SK-N-SH treated with all-trans-retinoic acid at 6 μM for 48 hours (cell line): ENCODE results near the gene FOXG1.

Source experiments
- ATAC-seq: fragments of 200-7000 bp; cut with Tn5 transposase; 3 replicates; pipeline ENCODE4 v1.9.1; 2020; ENCODE audit warnings: mild to moderate bottlenecking, moderate library complexity
- ARNTL ChIP-seq: fragments of 450-650 bp; formaldehyde crosslinking; IDR thresholded peaks from 2 replicates; pipeline ENCODE4 v1.5.0; 2020; ENCODE audit warnings: low read depth, mild to moderate bottlenecking, moderate library complexity, borderline replicate concordance
- BACH2 ChIP-seq: fragments of 250-450 bp; sonication (Bioruptor Pico); IDR thresholded peaks from 2 replicates; pipeline ENCODE4 v1.9.0; 2021; ENCODE audit warnings: mild to moderate bottlenecking, borderline replicate concordance
- CREB5 ChIP-seq: fragments of 250-450 bp; sonication (Bioruptor Pico); IDR thresholded peaks from 2 replicates; pipeline ENCODE4 v1.5.1; 2020; ENCODE audit warnings: low read depth, mild to moderate bottlenecking, moderate library complexity
- CSDC2 ChIP-seq: fragments of 250-450 bp; sonication (Bioruptor Pico); IDR thresholded peaks from 2 replicates; pipeline ENCODE4 v1.5.0; 2020; ENCODE audit warnings: mild to moderate bottlenecking, moderate library complexity
- GLIS3 ChIP-seq: fragments of 250-450 bp; sonication (Bioruptor Pico); IDR thresholded peaks from 2 replicates; pipeline ENCODE4 v1.5.0; 2020; ENCODE audit warnings: mild to moderate bottlenecking, moderate library complexity
- ISL1 ChIP-seq: fragments of 250-450 bp; sonication (Bioruptor Pico); IDR thresholded peaks from 2 replicates; pipeline ENCODE4 v2.1.2; 2022; ENCODE audit warnings: mild to moderate bottlenecking, moderate library complexity
- OSR1 ChIP-seq: fragments of 250-450 bp; sonication (Bioruptor Pico); IDR thresholded peaks from 2 replicates; pipeline ENCODE4 v1.8.0; 2022; ENCODE audit warnings: moderate library complexity, mild to moderate bottlenecking, inconsistent platforms
- PATZ1 ChIP-seq: fragments of 250-450 bp; sonication (Bioruptor Pico); IDR thresholded peaks from 2 replicates; pipeline ENCODE4 v1.8.0; 2020; ENCODE audit warnings: mild to moderate bottlenecking, moderate library complexity, borderline replicate concordance
- POU6F1 ChIP-seq: fragments of 250-450 bp; sonication (Bioruptor Pico); IDR thresholded peaks from 2 replicates; pipeline ENCODE4 v1.8.0; 2021; ENCODE audit warnings: low read depth, mild to moderate bottlenecking, moderate library complexity, borderline replicate concordance
- PPARA ChIP-seq: fragments of 250-450 bp; sonication (Bioruptor Pico); IDR thresholded peaks from 2 replicates; pipeline ENCODE4 v1.5.0; 2020; ENCODE audit warnings: mild to moderate bottlenecking, borderline replicate concordance
- RARB ChIP-seq: fragments of 250-450 bp; sonication (Bioruptor Pico); IDR thresholded peaks from 2 replicates; pipeline ENCODE4 v1.8.0; 2021; ENCODE audit warnings: mild to moderate bottlenecking, moderate library complexity
- TCF4 ChIP-seq: fragments of 250-450 bp; sonication (Bioruptor Pico); IDR thresholded peaks from 2 replicates; pipeline ENCODE4 v1.8.0; 2021; ENCODE audit warnings: mild to moderate bottlenecking, moderate library complexity, borderline replicate concordance
- TOX ChIP-seq: fragments of 250-450 bp; sonication (Bioruptor Pico); IDR thresholded peaks from 2 replicates; pipeline ENCODE4 v1.8.0; 2021; ENCODE audit warnings: mild to moderate bottlenecking, moderate library complexity, borderline replicate concordance
- ZC3H10 ChIP-seq: fragments of 250-450 bp; sonication (Bioruptor Pico); IDR thresholded peaks from 2 replicates; pipeline ENCODE4 v1.5.1; 2021; ENCODE audit warnings: mild to moderate bottlenecking, moderate library complexity
- ZFP3 ChIP-seq: fragments of 250-450 bp; sonication (Bioruptor Pico); IDR thresholded peaks from 2 replicates; pipeline ENCODE4 v1.5.0; 2020; ENCODE audit warnings: mild to moderate bottlenecking, moderate library complexity
- ZFP30 ChIP-seq: fragments of 450-650 bp; formaldehyde crosslinking; IDR thresholded peaks from 2 replicates; pipeline ENCODE4 v1.5.0; 2022; ENCODE audit warnings: mild to moderate bottlenecking, moderate library complexity
- ZNF565 ChIP-seq: fragments of 450-650 bp; formaldehyde crosslinking; conservative IDR thresholded peaks from 2 replicates; pipeline ENCODE4 v1.5.0; 2020; ENCODE audit warnings: low read depth, mild to moderate bottlenecking, moderate library complexity
- ZNF70 ChIP-seq: fragments of 450-650 bp; formaldehyde crosslinking; IDR thresholded peaks from 2 replicates; pipeline ENCODE4 v1.5.0; 2020; ENCODE audit warnings: mild to moderate bottlenecking, moderate library complexity
- ZNF8 ChIP-seq: fragments of 450-650 bp; formaldehyde crosslinking; IDR thresholded peaks from 2 replicates; pipeline ENCODE4 v1.5.0; 2020; ENCODE audit warnings: mild to moderate bottlenecking, moderate library complexity
- TF ChIP-seq, protein P1 (sequence below): fragments of 250-450 bp; sonication (Bioruptor Pico); IDR thresholded peaks from 2 replicates; pipeline ENCODE4 v1.5.1; 2021; ENCODE audit warnings: mild to moderate bottlenecking, moderate library complexity
- TF ChIP-seq, protein P2 (sequence below): fragments of 250-450 bp; sonication (Bioruptor Pico); IDR thresholded peaks from 2 replicates; pipeline ENCODE4 v1.5.0; 2020; ENCODE audit warnings: mild to moderate bottlenecking, moderate library complexity

FOXG1 gene

DNA sequence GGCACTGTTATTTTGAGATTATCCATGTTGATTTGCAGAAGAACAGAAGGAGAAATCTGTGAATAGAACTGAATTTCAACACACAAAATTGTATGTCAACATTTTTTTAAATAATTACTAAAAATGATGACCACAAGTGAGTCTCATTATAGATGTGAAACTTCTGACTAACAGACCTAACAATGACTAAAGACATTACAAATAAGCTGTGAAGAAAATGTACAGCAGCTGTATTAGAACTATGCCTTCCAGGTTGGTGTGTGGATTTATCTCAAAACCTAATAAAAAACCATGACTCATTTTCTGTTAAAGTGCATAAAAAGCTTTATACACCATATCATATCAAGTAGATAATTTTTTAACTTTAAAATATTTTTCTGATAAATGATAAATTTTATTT lies 22.5 kb upstream of the FOXG1 start:
- no peak for TF ChIP-seq BACH2 (CRISPR knock-in tag)
- no peak for TF ChIP-seq TOX (CRISPR knock-in tag)
- no peak for TF ChIP-seq ARNTL (CRISPR knock-in tag)
- no peak for TF ChIP-seq CREB5 (CRISPR knock-in tag)
- no peak for TF ChIP-seq ZFP30
- no peak for TF ChIP-seq ZC3H10 (CRISPR knock-in tag)
- no peak for TF ChIP-seq POU6F1
- TF ChIP-seq ZFP3 (CRISPR knock-in tag): no peak
- TF ChIP-seq, protein P1, sequence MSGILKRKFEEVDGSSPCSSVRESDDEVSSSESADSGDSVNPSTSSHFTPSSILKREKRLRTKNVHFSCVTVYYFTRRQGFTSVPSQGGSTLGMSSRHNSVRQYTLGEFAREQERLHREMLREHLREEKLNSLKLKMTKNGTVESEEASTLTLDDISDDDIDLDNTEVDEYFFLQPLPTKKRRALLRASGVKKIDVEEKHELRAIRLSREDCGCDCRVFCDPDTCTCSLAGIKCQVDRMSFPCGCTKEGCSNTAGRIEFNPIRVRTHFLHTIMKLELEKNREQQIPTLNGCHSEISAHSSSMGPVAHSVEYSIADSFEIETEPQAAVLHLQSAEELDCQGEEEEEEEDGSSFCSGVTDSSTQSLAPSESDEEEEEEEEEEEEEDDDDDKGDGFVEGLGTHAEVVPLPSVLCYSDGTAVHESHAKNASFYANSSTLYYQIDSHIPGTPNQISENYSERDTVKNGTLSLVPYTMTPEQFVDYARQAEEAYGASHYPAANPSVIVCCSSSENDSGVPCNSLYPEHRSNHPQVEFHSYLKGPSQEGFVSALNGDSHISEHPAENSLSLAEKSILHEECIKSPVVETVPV (CRISPR knock-in tag): no peak
- TF ChIP-seq ZNF565 (CRISPR knock-in tag): no peak
- no peak for TF ChIP-seq OSR1 (CRISPR knock-in tag)
- TF ChIP-seq GLIS3 (CRISPR knock-in tag): no peak
- TF ChIP-seq ZNF8 (CRISPR knock-in tag): no peak
- no peak for TF ChIP-seq TCF4 (CRISPR knock-in tag)
- no peak for TF ChIP-seq ZNF70 (CRISPR knock-in tag)
- TF ChIP-seq RARB (CRISPR knock-in tag): no peak
- TF ChIP-seq ISL1 (CRISPR knock-in tag): no peak
- TF ChIP-seq, protein P2, sequence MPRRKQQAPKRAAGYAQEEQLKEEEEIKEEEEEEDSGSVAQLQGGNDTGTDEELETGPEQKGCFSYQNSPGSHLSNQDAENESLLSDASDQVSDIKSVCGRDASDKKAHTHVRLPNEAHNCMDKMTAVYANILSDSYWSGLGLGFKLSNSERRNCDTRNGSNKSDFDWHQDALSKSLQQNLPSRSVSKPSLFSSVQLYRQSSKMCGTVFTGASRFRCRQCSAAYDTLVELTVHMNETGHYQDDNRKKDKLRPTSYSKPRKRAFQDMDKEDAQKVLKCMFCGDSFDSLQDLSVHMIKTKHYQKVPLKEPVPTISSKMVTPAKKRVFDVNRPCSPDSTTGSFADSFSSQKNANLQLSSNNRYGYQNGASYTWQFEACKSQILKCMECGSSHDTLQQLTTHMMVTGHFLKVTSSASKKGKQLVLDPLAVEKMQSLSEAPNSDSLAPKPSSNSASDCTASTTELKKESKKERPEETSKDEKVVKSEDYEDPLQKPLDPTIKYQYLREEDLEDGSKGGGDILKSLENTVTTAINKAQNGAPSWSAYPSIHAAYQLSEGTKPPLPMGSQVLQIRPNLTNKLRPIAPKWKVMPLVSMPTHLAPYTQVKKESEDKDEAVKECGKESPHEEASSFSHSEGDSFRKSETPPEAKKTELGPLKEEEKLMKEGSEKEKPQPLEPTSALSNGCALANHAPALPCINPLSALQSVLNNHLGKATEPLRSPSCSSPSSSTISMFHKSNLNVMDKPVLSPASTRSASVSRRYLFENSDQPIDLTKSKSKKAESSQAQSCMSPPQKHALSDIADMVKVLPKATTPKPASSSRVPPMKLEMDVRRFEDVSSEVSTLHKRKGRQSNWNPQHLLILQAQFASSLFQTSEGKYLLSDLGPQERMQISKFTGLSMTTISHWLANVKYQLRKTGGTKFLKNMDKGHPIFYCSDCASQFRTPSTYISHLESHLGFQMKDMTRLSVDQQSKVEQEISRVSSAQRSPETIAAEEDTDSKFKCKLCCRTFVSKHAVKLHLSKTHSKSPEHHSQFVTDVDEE (CRISPR knock-in tag): no peak
- TF ChIP-seq CSDC2: no peak
- TF ChIP-seq PATZ1: no peak

GRCh38 chr14:28745176-28745575 lies 21.4 kb upstream of the FOXG1 start:
- TF ChIP-seq ZNF70 (CRISPR knock-in tag): no peak
- TF ChIP-seq BACH2 (CRISPR knock-in tag): no peak
- TF ChIP-seq ZC3H10 (CRISPR knock-in tag): no peak
- ATAC-seq: no peak

More for the DNA sequence above, 22.5 kb upstream of the FOXG1 start:
- no peak for ATAC-seq

- ATAC-seq: no peak
- TF ChIP-seq RARB (CRISPR knock-in tag): no peak
- no peak for TF ChIP-seq PPARA (CRISPR knock-in tag)
- no peak for TF ChIP-seq ZC3H10 (CRISPR knock-in tag)
- no peak for TF ChIP-seq OSR1 (CRISPR knock-in tag)
- no peak for TF ChIP-seq ZFP3 (CRISPR knock-in tag)
- TF ChIP-seq TCF4 (CRISPR knock-in tag): no peak
- TF ChIP-seq, protein P1 (CRISPR knock-in tag): no peak
- no peak for TF ChIP-seq POU6F1
- TF ChIP-seq TOX (CRISPR knock-in tag): no peak
- no peak for TF ChIP-seq CSDC2
- no peak for TF ChIP-seq ISL1 (CRISPR knock-in tag)
- no peak for TF ChIP-seq ZNF70 (CRISPR knock-in tag)
- no peak for TF ChIP-seq PATZ1
- no peak for TF ChIP-seq BACH2 (CRISPR knock-in tag)
- no peak for TF ChIP-seq ZFP30
Observed at GRCh38 chr14:28746247-28746646, 20.3 kb upstream of the FOXG1 start.
